ENCODE measurements around the gene IGFALS.

Gene IGFALS

GRCh38 chr16:1772908-1773702 lies 20.4 kb downstream of the IGFALS start, which contains the start of gene MRPS34:
MRPS34 (minus strand) TSS chr16:1773134; CDS start chr16:1773119, 15 bp downstream.
- 1% methylated on average over 66 of the region's 108 CpGs for WGBS
- Histone ChIP-seq H2AFZ (ENCODE audit: low read depth, low read length) (peak within 1 kb of the TSS; percentile 84), H3K9me3 (ENCODE audit: control insufficient read depth, low read length) (no peaks in the 10 kb centered on the region), H4K8ac (ENCODE audit: low read length) (peak within 1 kb of the TSS; percentile 97), H3K4me1 (ENCODE audit: control insufficient read depth, insufficient read depth, low read depth, low read length) (peaks cover 55% of the 10 kb centered on the region), H3K9ac (ENCODE audit: low read length) (peak within 1 kb of the TSS; percentile 87), H4K91ac (ENCODE audit: low read length) (peak within 1 kb of the TSS; percentile 97), H2BK12ac (ENCODE audit: low read length in 2 of 2) (peak within 1 kb of the TSS in 1 of 2 experiments; percentile 39), H3K36me3 (ENCODE audit: control insufficient read depth in 1 of 2, insufficient read depth in 2 of 2, low read depth in 1 of 2, low read length in 2 of 2) (peaks cover 40 to 63% of the 10 kb centered on the region in 2 experiments), H3K79me1 (replicated peaks; ENCODE audit: low read length, poor library complexity, severe bottlenecking) (peaks cover 26% of the 10 kb centered on the region), H3K14ac (ENCODE audit: low read length in 2 of 2) (peak within 1 kb of the TSS in 1 of 2 experiments; percentile 99), H2BK5ac (ENCODE audit: low read depth, low read length, poor library complexity, severe bottlenecking) (peak within 1 kb of the TSS; percentile 66), H3K4ac (ENCODE audit: low read depth in 1 of 2, low read length in 2 of 2) (peak within 1 kb of the TSS; percentile 79 to 95), H2AK5ac (ENCODE audit: low read length, severe bottlenecking) (no peak within 1 kb of the TSS), H2BK15ac (ENCODE audit: low read depth, poor library complexity, severe bottlenecking) (peak within 1 kb of the TSS; percentile 63), H3K4me2 (ENCODE audit: low read length, poor library complexity, severe bottlenecking) (peak within 1 kb of the TSS; percentile 96), H3K4me3 (ENCODE audit: insufficient read depth in 1 of 2, low read depth in 1 of 2, low read length in 2 of 2) (peak within 1 kb of the TSS; percentile 87 to 92), H3K23ac (ENCODE audit: low read length in 2 of 2) (peak within 1 kb of the TSS in 1 of 2 experiments; percentile 99), H3K18ac (ENCODE audit: low read depth in 1 of 2, low read length in 2 of 2) (peak within 1 kb of the TSS; percentile 94 to 98), H2BK120ac (ENCODE audit: low read depth, low read length) (peak within 1 kb of the TSS; percentile 71), H3K27ac (ENCODE audit: low read length, poor library complexity, severe bottlenecking) (peak within 1 kb of the TSS; percentile 64), H3K27me3 (ENCODE audit: control insufficient read depth in 1 of 2, insufficient read depth in 1 of 2, low read length in 2 of 2) (no peaks in the 10 kb centered on the region)
- peak; percentile 85 for DNase-seq

- Histone ChIP-seq H3K9ac (ENCODE audit: low read length) (peak within 1 kb of the TSS; percentile 87), H3K36me3 (ENCODE audit: control insufficient read depth in 1 of 2, insufficient read depth in 2 of 2, low read depth in 1 of 2, low read length in 2 of 2) (peaks cover 40 to 63% of the 10 kb centered on the region in 2 experiments), H4K8ac (ENCODE audit: low read length) (peak within 1 kb of the TSS; percentile 97), H2BK12ac (ENCODE audit: low read length in 2 of 2) (peak within 1 kb of the TSS in 1 of 2 experiments; percentile 39), H2AK5ac (ENCODE audit: low read length, severe bottlenecking) (no peak within 1 kb of the TSS), H3K4me2 (ENCODE audit: low read length, poor library complexity, severe bottlenecking) (peak within 1 kb of the TSS; percentile 96), H3K14ac (ENCODE audit: low read length in 2 of 2) (peak within 1 kb of the TSS in 1 of 2 experiments; percentile 99), H3K27ac (ENCODE audit: low read length, poor library complexity, severe bottlenecking) (peak within 1 kb of the TSS; percentile 64), H3K4ac (ENCODE audit: low read depth in 1 of 2, low read length in 2 of 2) (peak within 1 kb of the TSS; percentile 79 to 95), H3K79me1 (replicated peaks; ENCODE audit: low read length, poor library complexity, severe bottlenecking) (peaks cover 28% of the 10 kb centered on the region), H3K27me3 (ENCODE audit: control insufficient read depth in 1 of 2, insufficient read depth in 1 of 2, low read length in 2 of 2) (no peaks in the 10 kb centered on the region), H2BK5ac (ENCODE audit: low read depth, low read length, poor library complexity, severe bottlenecking) (peak within 1 kb of the TSS; percentile 66), H3K23ac (ENCODE audit: low read length in 2 of 2) (peak within 1 kb of the TSS in 1 of 2 experiments; percentile 99), H2BK120ac (ENCODE audit: low read depth, low read length) (peak within 1 kb of the TSS; percentile 71), H3K9me3 (ENCODE audit: control insufficient read depth, low read length) (no peaks in the 10 kb centered on the region), H3K18ac (ENCODE audit: low read depth in 1 of 2, low read length in 2 of 2) (peak within 1 kb of the TSS; percentile 94 to 98), H2BK15ac (ENCODE audit: low read depth, poor library complexity, severe bottlenecking) (peak within 1 kb of the TSS; percentile 63), H4K91ac (ENCODE audit: low read length) (peak within 1 kb of the TSS; percentile 97), H3K4me3 (ENCODE audit: insufficient read depth in 1 of 2, low read depth in 1 of 2, low read length in 2 of 2) (peak within 1 kb of the TSS; percentile 87 to 92), H2AFZ (ENCODE audit: low read depth, low read length) (peak within 1 kb of the TSS; percentile 84), H3K4me1 (ENCODE audit: control insufficient read depth, insufficient read depth, low read depth, low read length) (peaks cover 49% of the 10 kb centered on the region)
- DNase-seq, result peak; percentile 56
- 1% methylated on average over 52 of the region's 53 CpGs for WGBS
Observed at GRCh38 chr16:1772362-1772907, 21.1 kb downstream of the IGFALS start, which contains the start of gene EME2. EME2 (plus strand) TSS chr16:1772810; CDS start chr16:1773228, 418 bp downstream.

- WGBS, result 9% methylated on average over 20 of the region's 22 CpGs
- H2AK5ac ChIP-seq (ENCODE audit: low read length, severe bottlenecking), result no peak overlapping the region
- no peak overlapping the region for H2BK12ac ChIP-seq (ENCODE audit: low read length in 2 of 2)
- no peak overlapping the region for H2BK120ac ChIP-seq (ENCODE audit: low read depth, low read length)
- peak overlapping the region; percentile 67 to 87 for H3K4ac ChIP-seq (ENCODE audit: low read depth in 1 of 2, low read length in 2 of 2)
- H3K27ac ChIP-seq (ENCODE audit: low read length, poor library complexity, severe bottlenecking), result peak overlapping the region; percentile 64
- no peak overlapping the region for H2AFZ ChIP-seq (ENCODE audit: low read depth, low read length)
- no peak overlapping the region for H3K14ac ChIP-seq (ENCODE audit: low read length in 2 of 2)
- peaks cover 45% of the 10 kb centered on the region for H3K4me1 ChIP-seq (ENCODE audit: control insufficient read depth, insufficient read depth, low read depth, low read length)
- H3K18ac ChIP-seq (ENCODE audit: low read depth in 1 of 2, low read length in 2 of 2), result no peak overlapping the region
- peak overlapping the region; percentile 87 to 92 for H3K4me3 ChIP-seq (ENCODE audit: insufficient read depth in 1 of 2, low read depth in 1 of 2, low read length in 2 of 2)
- H3K4me2 ChIP-seq (ENCODE audit: low read length, poor library complexity, severe bottlenecking), result peak overlapping the region; percentile 55
- peak overlapping the region; percentile 45 for H4K8ac ChIP-seq (ENCODE audit: low read length)
- H3K79me1 ChIP-seq (replicated peaks; ENCODE audit: low read length, poor library complexity, severe bottlenecking), result peaks cover 26% of the 10 kb centered on the region
- peaks cover 40 to 63% of the 10 kb centered on the region in 2 experiments for H3K36me3 ChIP-seq (ENCODE audit: control insufficient read depth in 1 of 2, insufficient read depth in 2 of 2, low read depth in 1 of 2, low read length in 2 of 2)
- H3K9ac ChIP-seq (ENCODE audit: low read length), result peak overlapping the region; percentile 87
- DNase-seq, result peak; percentile 33
- H4K91ac ChIP-seq (ENCODE audit: low read length), result no peak overlapping the region
- no peak overlapping the region for H2BK5ac ChIP-seq (ENCODE audit: low read depth, low read length, poor library complexity, severe bottlenecking)
- H3K23ac ChIP-seq (ENCODE audit: low read length in 2 of 2), result no peak overlapping the region
- no peaks in the 10 kb centered on the region for H3K9me3 ChIP-seq (ENCODE audit: control insufficient read depth, low read length)
- H2BK15ac ChIP-seq (ENCODE audit: low read depth, poor library complexity, severe bottlenecking), result no peak overlapping the region
- H3K27me3 ChIP-seq (ENCODE audit: control insufficient read depth in 1 of 2, insufficient read depth in 1 of 2, low read length in 2 of 2), result no peaks in the 10 kb centered on the region
Observed at GRCh38 chr16:1771864-1772361, 21.6 kb downstream of the IGFALS start.

Data from mesenchymal stem cell (in vitro differentiated cells and primary cell).